Tibial artery (tissue), 4 donors: ENCODE data around the gene TTLL11.
A peak's percentile ranks its signal among the peaks of the same experiment; 100 is the strongest.

Experiments
- DNase-seq, 2 donors: peaks; one replicate each; pipeline ENCODE4 v3.0.0-alpha.2; 2019
- H3K27ac ChIP-seq, 2 donors: fragments of 200-600 bp; sonication (generic) in 1 of 2; 1 replicate in 1 of 2; 2 replicates in 1 of 2; pipeline ENCODE4 v1.5.1; 2018 to 2019; ENCODE audit warnings: mild to moderate bottlenecking in 1 of 2
- H3K27me3 ChIP-seq, 2 donors: fragments of 200-600 bp; sonication (generic) in 1 of 2; one replicate each; pipeline versions ENCODE4 v1.5.1 to v1.6.0; 2016 to 2019
- H3K36me3 ChIP-seq, 3 donors: fragments of 200-600 bp; sonication (generic) in 2 of 3; one replicate each; pipeline ENCODE4 v1.5.1; 2016 to 2019; ENCODE audit warnings: mild to moderate bottlenecking in 2 of 3
- H3K4me1 ChIP-seq, 4 donors: fragments of 200-600 bp; sonication (generic) in 2 of 4; 1 replicate in 3 of 4; 2 replicates in 1 of 4; pipeline ENCODE4 v1.5.1; 2016 to 2019
- H3K4me3 ChIP-seq, 2 donors: fragments of 200-600 bp; sonication (generic) in 1 of 2; 1 replicate in 1 of 2; 2 replicates in 1 of 2; pipeline ENCODE4 v1.5.1; 2018 to 2019; ENCODE audit warnings: mild to moderate bottlenecking in 2 of 2
- H3K9me3 ChIP-seq, 3 donors: fragments of 200-600 bp; sonication (generic) in 1 of 3; one replicate each; pipeline ENCODE4 v1.5.1; 2016 to 2019
- CTCF ChIP-seq, 2 experiments: fragments of 200-600 bp in 1 of 2; fragments of 450-650 bp in 1 of 2; IDR thresholded peaks; one replicate each; pipeline ENCODE4 v1.5.1; 2017 to 2019; ENCODE audit warnings: antibody characterized with exemption in 2 of 2, mild to moderate bottlenecking in 1 of 2, moderate library complexity in 1 of 2
- intact Hi-C: fragments of 100-400 bp; cut with DNase I; formaldehyde crosslinking; loops from one replicate; pipeline ENCODE4 v1.15.0; 2023; ENCODE audit warnings: low total_unique reads

The TTLL11 gene

DNA sequence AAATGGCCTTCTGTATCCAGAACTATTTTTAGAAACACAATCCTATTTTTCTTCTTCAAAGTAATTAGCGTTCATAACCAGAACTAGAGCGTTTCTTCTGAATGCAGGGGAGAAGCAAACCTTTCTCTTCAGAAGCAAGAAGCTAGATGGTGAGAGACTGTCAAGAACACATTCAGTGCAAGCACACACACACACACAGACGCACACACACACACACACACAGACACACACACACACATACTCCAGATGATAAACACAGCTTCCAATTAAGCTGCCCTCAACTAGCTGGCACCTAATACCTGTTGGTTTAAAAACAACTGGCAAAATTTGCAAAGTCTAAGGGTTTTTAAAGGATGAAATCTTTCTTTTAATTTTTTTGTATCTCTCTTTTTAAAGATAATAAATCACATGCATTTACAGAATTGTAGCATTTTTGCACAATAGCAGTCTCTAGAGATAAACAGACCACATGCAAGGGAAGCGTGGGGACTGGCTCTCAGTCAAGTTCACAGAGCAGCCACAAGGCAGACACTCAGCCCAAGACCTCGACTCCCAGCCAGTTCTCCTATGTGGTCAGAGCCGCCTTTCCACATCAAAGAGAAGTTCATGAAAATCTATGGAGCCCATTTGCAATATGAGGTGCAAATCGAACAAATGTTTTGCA, 138.5 kb downstream of the TTLL11 start:
- Histone ChIP-seq H3K4me1 (no peaks in the 10 kb centered on the region), H3K27me3 (no peaks in the 10 kb centered on the region), H3K9me3 (no peaks in the 10 kb centered on the region), H3K36me3 (peaks cover 0 to 8% (median 5%) of the 10 kb centered on the region in 3 donors), H3K4me3 (no peak overlapping the region), H3K27ac (no peak overlapping the region)
- intact Hi-C loops = loop anchor here (10.0 kb wide), 1 partner anchor 340 kb away; no protein-coding TSS in a partner anchor
- TF ChIP-seq CTCF (IDR thresholded peaks at IDR 0.05) = no peak
- DNase-seq = peak in 1 of 2 donors; percentile 65

GRCh38 chr9:121952611-121953010, 140.5 kb downstream of the TTLL11 start:
- TF ChIP-seq CTCF (IDR thresholded peaks at IDR 0.05) = no peak
- DNase-seq = no peak
- no peak overlapping the region for H3K4me3 ChIP-seq
- H3K9me3 ChIP-seq = no peaks in the 10 kb centered on the region
- intact Hi-C loops = loop anchor here (10.0 kb wide), 1 partner anchor 342 kb away; no protein-coding TSS in a partner anchor
- peaks cover 0 to 8% (median 5%) of the 10 kb centered on the region in 3 donors for H3K36me3 ChIP-seq
- no peaks in the 10 kb centered on the region for H3K4me1 ChIP-seq
- H3K27ac ChIP-seq = no peak overlapping the region
- H3K27me3 ChIP-seq = no peaks in the 10 kb centered on the region

DNA sequence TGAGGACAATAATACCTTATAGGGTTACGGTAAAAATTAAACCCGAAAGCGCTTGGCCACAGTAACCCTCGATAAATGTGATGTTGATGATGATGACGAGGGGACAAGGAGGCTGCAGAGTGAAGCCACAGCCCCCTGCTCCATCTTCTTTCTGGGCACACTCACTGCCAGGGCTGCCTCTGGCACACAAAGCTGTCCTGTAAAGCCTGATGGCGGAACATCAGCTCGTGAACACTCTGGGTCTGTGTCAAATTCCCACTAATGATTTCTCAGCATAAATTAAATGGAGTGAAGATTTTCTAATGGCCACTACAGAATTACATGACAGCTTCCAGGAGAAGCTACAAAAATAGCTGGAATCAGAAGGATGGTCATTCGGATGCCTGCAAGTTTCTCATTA, 142.2 kb downstream of the TTLL11 start:
- intact Hi-C loops = loop anchor here (10.0 kb wide), 1 partner anchor 344 kb away; no protein-coding TSS in a partner anchor
- Histone ChIP-seq H3K27ac (no peak overlapping the region), H3K4me1 (peaks cover 0 to 4% (median 0%) of the 10 kb centered on the region in 4 donors)

GRCh38 chr9:121950441-121950840, 142.7 kb downstream of the TTLL11 start:
- H3K27me3 ChIP-seq = no peaks in the 10 kb centered on the region
- H3K36me3 ChIP-seq = no peaks in the 10 kb centered on the region
- H3K4me3 ChIP-seq = no peak overlapping the region
- no peaks in the 10 kb centered on the region for H3K9me3 ChIP-seq
- no peak overlapping the region for H3K27ac ChIP-seq
- no peak for DNase-seq
- H3K4me1 ChIP-seq = peaks cover 0 to 8% (median 0%) of the 10 kb centered on the region in 4 donors
- intact Hi-C loops = loop anchor here (10.0 kb wide), 1 partner anchor 344 kb away; no protein-coding TSS in a partner anchor
- no peak for TF ChIP-seq CTCF (IDR thresholded peaks at IDR 0.05)

More for the DNA sequence above, 142.2 kb downstream of the TTLL11 start:
- Histone ChIP-seq H3K36me3 (peaks cover 0 to under 1% (median 0%) of the 10 kb centered on the region in 3 donors), H3K27me3 (no peaks in the 10 kb centered on the region), H3K4me3 (no peak overlapping the region), H3K9me3 (no peaks in the 10 kb centered on the region)
- no peak for TF ChIP-seq CTCF (IDR thresholded peaks at IDR 0.05)
- DNase-seq = no peak

DNA sequence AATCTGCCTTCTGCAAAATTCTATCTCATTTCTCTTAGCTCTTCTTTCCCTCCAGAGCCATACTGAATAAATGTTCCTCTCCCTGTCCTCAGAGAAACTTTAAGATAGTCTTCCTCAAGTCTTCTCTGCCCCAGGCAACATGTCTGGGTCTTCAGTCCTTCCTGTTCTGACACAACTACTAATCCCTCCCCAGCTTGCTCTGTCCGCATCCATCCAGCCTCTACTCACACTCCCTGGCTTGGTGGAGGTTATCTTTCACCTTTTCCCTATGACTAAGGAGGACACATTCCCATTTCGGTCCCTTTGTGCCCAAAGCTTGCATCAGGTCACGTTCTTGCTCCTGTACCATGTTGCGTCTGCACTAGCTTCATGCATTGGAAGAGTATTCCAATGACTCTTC, 143.3 kb downstream of the TTLL11 start:
- no peak for DNase-seq
- no peak overlapping the region for H3K4me3 ChIP-seq
- peaks cover 0 to 15% (median 0%) of the 10 kb centered on the region in 4 donors for H3K4me1 ChIP-seq
- no peak for TF ChIP-seq CTCF (IDR thresholded peaks at IDR 0.05)
- H3K9me3 ChIP-seq = no peaks in the 10 kb centered on the region
- intact Hi-C loops = loop anchor here (10.0 kb wide), 1 partner anchor 345 kb away; no protein-coding TSS in a partner anchor
- H3K36me3 ChIP-seq = no peaks in the 10 kb centered on the region
- H3K27me3 ChIP-seq = no peaks in the 10 kb centered on the region
- H3K27ac ChIP-seq = no peak overlapping the region
